ENCODE results near the gene KRTAP6-2.

KRTAP6-2 gene, protein sequence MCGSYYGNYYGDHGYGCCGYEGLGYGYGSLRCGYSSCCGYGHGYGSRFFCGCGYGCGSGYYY

DNA sequence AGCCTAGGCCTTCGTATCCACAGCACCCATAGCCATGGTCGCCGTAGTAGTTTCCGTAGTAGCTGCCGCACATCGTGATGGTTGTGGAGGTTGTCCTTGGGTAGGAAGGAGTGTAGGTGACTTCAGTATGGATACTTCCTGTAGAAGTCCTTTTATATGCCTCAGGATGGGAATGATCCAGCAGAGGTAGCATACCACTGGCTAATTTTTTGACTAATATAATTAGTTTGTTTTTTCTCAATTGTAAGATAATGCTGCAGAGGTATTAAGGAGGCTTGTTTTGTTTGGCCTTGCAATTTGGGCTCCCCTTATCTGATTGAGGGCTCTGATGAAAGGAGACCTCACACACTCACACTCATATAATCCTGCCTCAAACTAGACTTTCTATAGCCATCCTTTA is at the start of gene KRTAP6-2:
TSS of gene KRTAP6-2 (minus strand) at position 101 of the 400 bp plus-strand sequence. CDS start at position 73, 28 bp downstream.
- no peak for DNase-seq (ENCODE audit: extremely low read depth in 1 of 2, low read depth in 1 of 2)

GRCh38 chr21:30646904-30647414 is 48.3 kb upstream of the KRTAP6-2 start:
- no peak for DNase-seq (ENCODE audit: extremely low read depth in 1 of 2, low read depth in 1 of 2)

DNA sequence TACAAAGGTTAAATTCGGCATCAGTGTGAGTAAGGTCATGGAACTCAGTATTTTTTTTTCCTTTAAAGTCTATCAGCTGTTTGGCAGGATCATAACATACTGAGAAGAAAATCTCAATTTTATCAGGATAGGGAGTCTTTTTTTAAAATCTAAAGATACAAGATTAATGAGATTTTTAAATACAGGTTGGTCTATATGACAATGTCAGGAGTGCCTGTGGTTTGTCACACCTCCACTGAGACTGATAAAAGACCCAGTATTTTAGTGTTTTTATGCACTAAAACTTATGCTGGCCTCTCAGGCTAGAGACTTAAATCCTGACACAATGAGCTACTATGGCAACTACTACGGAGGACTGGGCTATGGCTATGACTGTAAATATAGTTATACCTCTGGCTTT is 43.9 kb upstream of the KRTAP6-2 start, which contains the start of gene KRTAP20-3:
TSS of gene KRTAP20-3 (plus strand) at position 301 of the 400 bp plus-strand sequence.
- no peak for DNase-seq (ENCODE audit: extremely low read depth in 1 of 2, low read depth in 1 of 2)

- DNase-seq (ENCODE audit: extremely low read depth in 1 of 2, low read depth in 1 of 2): no peak
Measured at GRCh38 chr21:30638686-30639085, 40.0 kb upstream of the KRTAP6-2 start.

DNA sequence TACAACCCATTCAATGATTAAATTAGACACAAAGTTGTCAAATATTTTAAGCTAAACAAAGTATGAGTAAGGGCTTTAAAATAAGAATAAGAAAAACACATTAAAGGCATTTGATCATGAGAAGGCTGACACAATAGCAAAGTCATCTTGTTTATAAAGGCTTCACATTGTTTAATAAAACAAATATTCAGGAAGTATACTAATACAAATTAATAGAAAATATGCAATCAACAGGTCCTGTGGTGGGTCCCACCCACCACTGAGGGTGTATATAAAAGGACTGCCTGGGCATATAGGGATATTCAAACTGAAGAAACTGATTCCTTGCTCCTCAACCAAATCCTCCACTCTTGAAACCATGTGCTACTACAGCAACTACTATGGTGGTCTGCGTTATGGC is 36.2 kb upstream of the KRTAP6-2 start, which contains the start of gene KRTAP20-2:
TSS of gene KRTAP20-2 (plus strand) at position 301 of the 400 bp plus-strand sequence. CDS start at position 359, 58 bp downstream.
- no peak for DNase-seq (ENCODE audit: extremely low read depth in 1 of 2, low read depth in 1 of 2)

DNA sequence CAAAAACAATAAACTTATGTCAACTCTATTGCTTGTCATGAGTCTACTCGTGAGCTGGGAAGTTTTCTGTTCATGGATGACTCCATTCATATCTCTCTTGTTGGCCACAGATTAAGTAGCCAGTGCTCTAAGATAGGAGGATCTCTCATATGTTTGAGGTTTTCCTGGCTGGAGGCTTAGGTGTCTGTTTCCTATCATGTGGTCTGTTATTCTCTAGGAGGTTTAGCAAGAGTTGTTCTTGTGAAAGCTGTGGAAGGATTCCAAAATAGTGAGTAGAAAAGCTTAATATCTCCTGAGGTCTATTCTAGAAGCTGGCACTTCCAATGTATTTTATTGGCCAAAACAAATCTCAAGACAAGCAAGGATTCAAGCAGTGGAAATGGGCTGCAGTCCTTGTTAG is 30.5 kb upstream of the KRTAP6-2 start:
- DNase-seq (ENCODE audit: extremely low read depth in 1 of 2, low read depth in 1 of 2): no peak

GRCh38 chr21:30628109-30628508 is 29.4 kb upstream of the KRTAP6-2 start:
- DNase-seq (ENCODE audit: extremely low read depth in 1 of 2, low read depth in 1 of 2): no peak

GRCh38 chr21:30625449-30626165 is 26.9 kb upstream of the KRTAP6-2 start:
- no peak for DNase-seq (ENCODE audit: extremely low read depth in 1 of 2, low read depth in 1 of 2)

DNA sequence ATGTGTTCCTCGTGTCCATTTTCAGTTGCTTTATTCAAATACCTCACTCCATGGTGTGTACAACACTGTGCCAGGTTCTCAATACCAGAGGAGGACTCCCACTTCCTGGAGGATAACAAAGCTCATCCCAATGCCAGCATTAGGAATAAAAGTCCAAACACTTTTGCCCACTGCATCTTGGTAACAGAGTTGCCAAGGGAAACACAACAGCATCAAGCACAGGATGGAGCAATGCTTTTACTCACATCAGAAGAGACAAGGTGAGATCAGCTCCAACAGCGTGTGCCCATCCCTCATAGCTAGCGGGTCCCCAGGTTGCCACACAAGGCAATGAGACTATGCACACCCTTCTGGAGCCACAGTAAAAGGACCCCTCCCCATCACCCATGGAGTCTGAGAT is 24.7 kb upstream of the KRTAP6-2 start:
- DNase-seq (ENCODE audit: extremely low read depth in 1 of 2, low read depth in 1 of 2): no peak

DNA sequence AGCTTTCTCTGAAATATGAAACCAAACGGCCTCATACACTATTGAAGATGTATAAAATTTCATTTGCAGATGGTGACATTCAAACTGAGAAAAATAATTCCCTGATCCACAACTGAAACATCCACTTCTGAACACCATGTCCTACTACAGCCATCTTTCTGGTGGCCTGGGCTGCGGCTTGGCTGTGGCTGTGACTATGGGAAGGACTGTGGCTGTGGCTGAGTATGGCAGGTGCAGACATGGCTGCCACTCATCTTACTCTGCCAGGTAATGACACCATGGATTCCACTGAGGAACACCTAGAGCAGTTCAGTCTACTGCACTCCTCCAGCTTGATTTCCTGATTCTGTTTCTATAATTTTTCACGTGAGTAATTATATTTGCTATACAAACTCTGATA is 21.8 kb upstream of the KRTAP6-2 start, which contains the start of gene KRTAP20-4:
TSS of gene KRTAP20-4 (plus strand) at position 106 of the 400 bp plus-strand sequence.
- DNase-seq (ENCODE audit: extremely low read depth in 1 of 2, low read depth in 1 of 2): no peak

- no peak for DNase-seq (ENCODE audit: extremely low read depth in 1 of 2, low read depth in 1 of 2)
Measured at GRCh38 chr21:30620080-30620479, 21.4 kb upstream of the KRTAP6-2 start.

- no peak for DNase-seq (ENCODE audit: extremely low read depth in 1 of 2, low read depth in 1 of 2)
Measured at GRCh38 chr21:30616125-30616524, 17.4 kb upstream of the KRTAP6-2 start, which contains the start of gene KRTAP20-1. TSS of gene KRTAP20-1 (plus strand) at chr21:30616425. CDS start at chr21:30616455, 30 bp downstream.

- DNase-seq (ENCODE audit: extremely low read depth in 1 of 2, low read depth in 1 of 2): no peak
Measured at GRCh38 chr21:30615199-30615598, 16.5 kb upstream of the KRTAP6-2 start.

DNA sequence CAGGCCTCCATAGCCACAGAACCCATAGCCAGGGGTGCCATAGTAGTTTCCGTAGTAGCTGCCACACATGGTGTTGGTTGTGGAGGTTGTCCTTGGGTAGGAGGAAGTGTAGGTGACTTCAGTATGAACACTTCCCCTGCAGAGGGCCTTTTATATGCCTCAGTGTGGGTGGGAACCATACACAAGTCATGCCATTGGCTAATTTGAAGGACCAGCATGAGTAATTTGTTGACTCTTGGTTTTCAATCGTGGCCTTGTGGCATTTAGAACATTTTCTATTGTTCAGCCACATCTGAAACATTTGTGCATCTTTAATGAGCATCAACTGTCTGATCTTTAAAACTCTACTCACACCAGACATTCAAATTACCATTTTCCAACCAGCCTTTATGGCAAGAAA is 15.1 kb upstream of the KRTAP6-2 start, which contains the start of gene KRTAP6-1:
TSS of gene KRTAP6-1 (minus strand) at position 95 of the 400 bp plus-strand sequence. CDS start at position 69, 26 bp downstream.
- no peak for DNase-seq (ENCODE audit: extremely low read depth in 1 of 2, low read depth in 1 of 2)

- DNase-seq (ENCODE audit: extremely low read depth in 1 of 2, low read depth in 1 of 2): no peak
Measured at GRCh38 chr21:30612132-30612531, 13.4 kb upstream of the KRTAP6-2 start.

- no peak for DNase-seq (ENCODE audit: extremely low read depth in 1 of 2, low read depth in 1 of 2)
Measured at GRCh38 chr21:30605968-30606367, 7.3 kb upstream of the KRTAP6-2 start.

GRCh38 chr21:30600787-30601186 is 2.1 kb upstream of the KRTAP6-2 start, which contains the start of gene KRTAP22-1:
TSS of gene KRTAP22-1 (plus strand) at chr21:30601087.
- DNase-seq (ENCODE audit: extremely low read depth in 1 of 2, low read depth in 1 of 2): no peak

GRCh38 chr21:30592140-30592539 is 6.6 kb downstream of the KRTAP6-2 start, which contains the start of gene KRTAP6-3:
TSS of gene KRTAP6-3 (plus strand) at chr21:30592440. CDS start at chr21:30592446, 6 bp downstream.
- DNase-seq (ENCODE audit: extremely low read depth in 1 of 2, low read depth in 1 of 2): no peak

- no peak for DNase-seq (ENCODE audit: extremely low read depth in 1 of 2, low read depth in 1 of 2)
Measured at GRCh38 chr21:30590297-30590696, 8.4 kb downstream of the KRTAP6-2 start, which contains the start of gene KRTAP22-2. TSS of gene KRTAP22-2 (minus strand) at chr21:30590397.

DNA sequence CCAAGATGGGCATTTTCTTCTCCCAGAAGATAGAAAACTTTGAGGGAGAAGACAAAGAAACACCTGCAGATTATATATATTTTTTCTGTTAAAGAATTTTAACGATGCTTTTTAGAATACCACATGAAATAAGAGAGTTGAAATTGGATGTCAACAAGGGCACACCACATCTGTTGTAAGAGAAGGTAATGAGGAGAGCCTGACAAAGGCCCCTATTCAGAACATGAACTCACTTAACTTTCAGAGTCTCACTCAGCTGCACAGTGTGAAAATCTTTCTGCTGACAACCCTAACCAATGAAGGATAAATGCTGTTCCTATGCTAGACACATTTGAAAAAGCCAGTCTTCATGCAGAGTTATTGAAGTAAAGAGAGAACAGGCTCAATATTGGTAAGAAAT is 15.8 kb downstream of the KRTAP6-2 start:
- DNase-seq (ENCODE audit: extremely low read depth in 1 of 2, low read depth in 1 of 2): no peak

DNA sequence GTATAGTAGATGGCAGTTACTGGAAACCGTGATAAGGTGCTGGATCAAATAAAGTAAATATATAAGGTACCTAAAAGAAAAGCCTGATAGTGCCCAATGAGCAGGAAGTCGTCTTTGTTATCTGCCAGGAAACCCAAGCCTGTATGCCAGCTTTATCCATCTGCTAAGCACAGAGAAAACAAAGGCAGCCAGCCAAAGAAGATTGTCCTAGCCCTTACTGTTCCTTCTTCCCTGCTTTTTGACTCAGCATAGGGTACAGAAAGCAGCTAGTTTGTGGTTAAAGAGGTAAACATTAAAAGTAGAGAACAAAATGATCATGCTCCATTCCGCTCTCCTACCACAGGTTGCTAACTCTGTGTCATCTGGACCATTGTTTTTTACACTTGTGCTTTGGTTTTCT is 18.6 kb downstream of the KRTAP6-2 start:
- DNase-seq (ENCODE audit: extremely low read depth in 1 of 2, low read depth in 1 of 2): no peak

DNA sequence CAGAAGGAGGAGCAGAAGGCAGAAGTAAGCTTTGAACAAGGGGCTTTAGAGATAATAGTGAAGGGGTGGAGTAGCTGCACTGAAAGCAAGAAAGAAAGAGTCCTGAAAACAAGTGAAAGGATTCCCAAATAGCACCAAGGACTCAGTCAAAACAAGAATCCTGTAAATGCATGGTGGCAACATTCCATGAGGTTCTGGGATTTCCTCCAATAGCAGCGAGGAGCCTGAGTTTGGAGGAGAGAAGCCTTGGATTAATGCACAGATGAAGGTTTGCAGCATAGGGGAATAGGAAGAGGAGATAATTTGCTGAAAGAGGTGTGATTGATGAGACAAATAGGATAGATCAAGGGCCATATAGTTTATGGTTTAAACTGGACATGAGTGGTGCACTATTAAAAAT is 19.4 kb downstream of the KRTAP6-2 start:
- DNase-seq (ENCODE audit: extremely low read depth in 1 of 2, low read depth in 1 of 2): no peak

Measured in stimulated activated CD8-positive, alpha-beta memory T cell treated with anti-CD3 and anti-CD28 coated beads, Interleukin-7, amount 100 ng/mL, for 48 hours (primary cell).